ENCODE data around the gene NOL4. TPM values are rescaled to one million over a fixed set of nuclear protein-coding genes. Genes with fewer than 3 reads are reported as not detected.

Gene NOL4
- total RNA-seq, 1 experiment from 2014 or later: 1.1 TPM

DNA sequence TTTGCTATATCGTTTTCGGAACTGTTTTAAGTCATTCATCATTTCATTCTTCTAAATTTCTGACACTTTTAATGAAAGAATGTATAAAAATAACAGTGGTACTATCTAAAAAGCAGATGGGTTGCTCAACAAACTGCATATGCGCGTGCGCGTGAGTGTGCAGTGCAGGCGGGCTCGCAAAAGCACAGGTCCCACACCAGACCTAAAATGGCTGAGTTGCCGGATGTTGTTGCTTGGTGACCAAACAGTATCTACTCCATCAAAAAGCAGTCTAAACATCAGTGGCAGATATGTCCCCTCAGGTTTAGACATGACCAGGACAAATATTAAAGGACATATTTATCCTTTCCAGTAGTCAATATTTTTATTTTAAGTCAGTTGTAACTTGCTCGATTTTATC, 5.1 kb downstream of the NOL4 start:
- no peaks in the 10 kb centered on the region for H3K36me3 ChIP-seq (ENCODE audit: control insufficient read depth, insufficient read depth, low read length)
- no peak overlapping the region for H3K4me3 ChIP-seq (ENCODE audit: low read depth in 2 of 2, low read length in 2 of 2)
- in situ Hi-C loops (cut with HindIII; ENCODE audit: low pct_unique_long_range_greater_than_20kb, low sequenced_read_pairs): no loop called here
- BruUV-seq (replicated peaks): no TSS peak
- POLR2A ChIA-PET: no interaction called here
- TF ChIP-seq SIN3A (IDR thresholded peaks at IDR 0.05; ENCODE audit: borderline replicate concordance, insufficient read depth, low read depth, low read length) (no peak), POLR2AphosphoS5 (IDR thresholded peaks at IDR 0.05; ENCODE audit: low read depth, low read length) (no peak), TCF7L2 (IDR thresholded peaks at IDR 0.05; ENCODE audit: low read depth, low read length) (no peak)
- TF ChIP-seq, protein P1, sequence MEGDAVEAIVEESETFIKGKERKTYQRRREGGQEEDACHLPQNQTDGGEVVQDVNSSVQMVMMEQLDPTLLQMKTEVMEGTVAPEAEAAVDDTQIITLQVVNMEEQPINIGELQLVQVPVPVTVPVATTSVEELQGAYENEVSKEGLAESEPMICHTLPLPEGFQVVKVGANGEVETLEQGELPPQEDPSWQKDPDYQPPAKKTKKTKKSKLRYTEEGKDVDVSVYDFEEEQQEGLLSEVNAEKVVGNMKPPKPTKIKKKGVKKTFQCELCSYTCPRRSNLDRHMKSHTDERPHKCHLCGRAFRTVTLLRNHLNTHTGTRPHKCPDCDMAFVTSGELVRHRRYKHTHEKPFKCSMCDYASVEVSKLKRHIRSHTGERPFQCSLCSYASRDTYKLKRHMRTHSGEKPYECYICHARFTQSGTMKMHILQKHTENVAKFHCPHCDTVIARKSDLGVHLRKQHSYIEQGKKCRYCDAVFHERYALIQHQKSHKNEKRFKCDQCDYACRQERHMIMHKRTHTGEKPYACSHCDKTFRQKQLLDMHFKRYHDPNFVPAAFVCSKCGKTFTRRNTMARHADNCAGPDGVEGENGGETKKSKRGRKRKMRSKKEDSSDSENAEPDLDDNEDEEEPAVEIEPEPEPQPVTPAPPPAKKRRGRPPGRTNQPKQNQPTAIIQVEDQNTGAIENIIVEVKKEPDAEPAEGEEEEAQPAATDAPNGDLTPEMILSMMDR (IDR thresholded peaks at IDR 0.05): no peak
- TF ChIP-seq, protein P2, sequence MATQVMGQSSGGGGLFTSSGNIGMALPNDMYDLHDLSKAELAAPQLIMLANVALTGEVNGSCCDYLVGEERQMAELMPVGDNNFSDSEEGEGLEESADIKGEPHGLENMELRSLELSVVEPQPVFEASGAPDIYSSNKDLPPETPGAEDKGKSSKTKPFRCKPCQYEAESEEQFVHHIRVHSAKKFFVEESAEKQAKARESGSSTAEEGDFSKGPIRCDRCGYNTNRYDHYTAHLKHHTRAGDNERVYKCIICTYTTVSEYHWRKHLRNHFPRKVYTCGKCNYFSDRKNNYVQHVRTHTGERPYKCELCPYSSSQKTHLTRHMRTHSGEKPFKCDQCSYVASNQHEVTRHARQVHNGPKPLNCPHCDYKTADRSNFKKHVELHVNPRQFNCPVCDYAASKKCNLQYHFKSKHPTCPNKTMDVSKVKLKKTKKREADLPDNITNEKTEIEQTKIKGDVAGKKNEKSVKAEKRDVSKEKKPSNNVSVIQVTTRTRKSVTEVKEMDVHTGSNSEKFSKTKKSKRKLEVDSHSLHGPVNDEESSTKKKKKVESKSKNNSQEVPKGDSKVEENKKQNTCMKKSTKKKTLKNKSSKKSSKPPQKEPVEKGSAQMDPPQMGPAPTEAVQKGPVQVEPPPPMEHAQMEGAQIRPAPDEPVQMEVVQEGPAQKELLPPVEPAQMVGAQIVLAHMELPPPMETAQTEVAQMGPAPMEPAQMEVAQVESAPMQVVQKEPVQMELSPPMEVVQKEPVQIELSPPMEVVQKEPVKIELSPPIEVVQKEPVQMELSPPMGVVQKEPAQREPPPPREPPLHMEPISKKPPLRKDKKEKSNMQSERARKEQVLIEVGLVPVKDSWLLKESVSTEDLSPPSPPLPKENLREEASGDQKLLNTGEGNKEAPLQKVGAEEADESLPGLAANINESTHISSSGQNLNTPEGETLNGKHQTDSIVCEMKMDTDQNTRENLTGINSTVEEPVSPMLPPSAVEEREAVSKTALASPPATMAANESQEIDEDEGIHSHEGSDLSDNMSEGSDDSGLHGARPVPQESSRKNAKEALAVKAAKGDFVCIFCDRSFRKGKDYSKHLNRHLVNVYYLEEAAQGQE (IDR thresholded peaks at IDR 0.05; ENCODE audit: insufficient read depth in 1 of 2, low read depth in 2 of 2, low read length in 1 of 2): no peak
- intact Hi-C loops (cut with micrococcal nuclease; ENCODE audit: unreplicated experiment): no loop called here
- ATAC-seq: no peak
- CTCF ChIA-PET: no interaction called here
- H3K4me1 ChIP-seq (ENCODE audit: control insufficient read depth, insufficient read depth, low read length): peaks cover 10% of the 10 kb centered on the region
- no peaks in the 10 kb centered on the region for H3K9me3 ChIP-seq (ENCODE audit: control insufficient read depth, insufficient read depth, low read depth, low read length)
- H3K27me3 ChIP-seq (ENCODE audit: control insufficient read depth, insufficient read depth, low read length): peaks cover 30% of the 10 kb centered on the region
- no peak for DNase-seq (ENCODE audit: low read depth, low spot score)
- H3K27ac ChIP-seq (ENCODE audit: low read length): no peak overlapping the region

DNA sequence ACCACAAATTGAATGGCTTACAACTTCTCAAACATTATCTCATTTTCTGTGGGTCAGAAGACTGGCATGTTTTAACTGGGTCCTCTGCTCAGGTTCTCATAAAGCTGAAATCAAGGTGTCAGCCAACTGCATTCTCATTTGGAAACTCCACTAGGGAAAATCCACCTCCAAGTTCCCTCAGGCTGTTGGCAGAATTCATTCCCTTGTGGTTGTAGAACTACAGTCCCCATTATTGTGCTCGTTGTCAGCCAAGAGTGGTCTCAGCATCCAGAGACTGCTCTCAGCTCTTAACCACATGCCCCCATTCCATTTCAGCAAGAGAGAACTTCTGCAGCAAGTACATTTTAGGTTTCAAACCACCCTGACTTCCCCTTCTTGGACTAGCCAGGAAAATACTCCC, 12.2 kb downstream of the NOL4 start:
- no peaks in the 10 kb centered on the region for H3K9me3 ChIP-seq (ENCODE audit: control insufficient read depth, insufficient read depth, low read depth, low read length)
- ChIA-PET CTCF (no interaction called here), POLR2A (no interaction called here)
- H3K4me3 ChIP-seq (ENCODE audit: low read depth in 2 of 2, low read length in 2 of 2): no peak overlapping the region
- no peaks in the 10 kb centered on the region for H3K36me3 ChIP-seq (ENCODE audit: control insufficient read depth, insufficient read depth, low read length)
- TF ChIP-seq, protein P1 (IDR thresholded peaks at IDR 0.05): no peak
- TF ChIP-seq, protein P2 (IDR thresholded peaks at IDR 0.05; ENCODE audit: insufficient read depth in 1 of 2, low read depth in 2 of 2, low read length in 1 of 2): no peak
- TF ChIP-seq TCF7L2 (IDR thresholded peaks at IDR 0.05; ENCODE audit: low read depth, low read length): no peak
- no peak for TF ChIP-seq SIN3A (IDR thresholded peaks at IDR 0.05; ENCODE audit: borderline replicate concordance, insufficient read depth, low read depth, low read length)
- no peak for TF ChIP-seq POLR2AphosphoS5 (IDR thresholded peaks at IDR 0.05; ENCODE audit: low read depth, low read length)
- H3K27me3 ChIP-seq (ENCODE audit: control insufficient read depth, insufficient read depth, low read length): no peaks in the 10 kb centered on the region
- BruUV-seq (replicated peaks): no TSS peak
- no peak for DNase-seq (ENCODE audit: low read depth, low spot score)
- in situ Hi-C loops (cut with HindIII; ENCODE audit: low pct_unique_long_range_greater_than_20kb, low sequenced_read_pairs) (no loop called here), intact Hi-C loops (cut with micrococcal nuclease; ENCODE audit: unreplicated experiment) (no loop called here)
- no peak for ATAC-seq
- no peak overlapping the region for H3K27ac ChIP-seq (ENCODE audit: low read length)
- no peaks in the 10 kb centered on the region for H3K4me1 ChIP-seq (ENCODE audit: control insufficient read depth, insufficient read depth, low read length)

Measured in Panc1 (cell line).